GM12878 (cell line): ENCODE data around the gene PPARD.

Experiments used
- CREM ChIP-seq: IDR thresholded peaks from 2 replicates; pipeline ENCODE4 v1.6.1; 2014; ENCODE audit warnings: antibody characterized with exemption, low read depth
- EP300 ChIP-seq, 2 experiments: fragments of 150-350 bp in 1 of 2; IDR thresholded peaks; 2 replicates each; pipeline ENCODE4 v1.6.1; 2011 to 2012; ENCODE audit warnings: low read depth in 2 of 2, low read length in 2 of 2, borderline replicate concordance in 1 of 2, improper control_type of control experiment in 1 of 2, inconsistent platforms in 1 of 2; ENCODE audit not compliant: control insufficient read depth in 1 of 2
- EZH2 ChIP-seq: IDR thresholded peaks from 2 replicates; pipeline ENCODE4 v1.6.1; 2012; ENCODE audit warnings: low read depth, mild to moderate bottlenecking, control low read depth, inconsistent platforms, low read length, borderline replicate concordance; ENCODE audit not compliant: control insufficient read depth
- FOS ChIP-seq: IDR thresholded peaks from 3 replicates; pipeline ENCODE4 v1.6.1; 2011; ENCODE audit warnings: borderline replicate concordance; ENCODE audit not compliant: insufficient read length; ENCODE audit errors: extremely low read depth
- JUNB ChIP-seq: IDR thresholded peaks from 2 replicates; pipeline ENCODE4 v1.6.1; 2016; ENCODE audit warnings: antibody characterized with exemption, mild to moderate bottlenecking
- JUND ChIP-seq: IDR thresholded peaks from 2 replicates; pipeline ENCODE4 v1.6.1; 2012; ENCODE audit warnings: low read depth, mild to moderate bottlenecking, low read length, improper control_type of control experiment, moderate library complexity
- NBN ChIP-seq: fragments of 450-650 bp; IDR thresholded peaks from 2 replicates; pipeline ENCODE4 v1.6.1; 2016
- NFIC ChIP-seq: IDR thresholded peaks from 2 replicates; pipeline ENCODE4 v1.6.1; 2012; ENCODE audit warnings: low read depth, mild to moderate bottlenecking, inconsistent platforms, low read length, moderate library complexity
- NRF1 ChIP-seq: conservative IDR thresholded peaks from 2 replicates; pipeline ENCODE4 v1.6.1; 2011; ENCODE audit warnings: mild to moderate bottlenecking, low read depth, low read length, improper control_type of control experiment
- RAD21 ChIP-seq: IDR thresholded peaks from 2 replicates; pipeline ENCODE4 v1.6.1; 2011; ENCODE audit warnings: mild to moderate bottlenecking, low read depth, low read length, moderate library complexity; ENCODE audit not compliant: insufficient read depth
- SMAD1 ChIP-seq: fragments of 450-650 bp; IDR thresholded peaks from 2 replicates; pipeline ENCODE4 v1.6.1; 2018; ENCODE audit warnings: mild to moderate bottlenecking, low read depth; ENCODE audit not compliant: partially characterized antibody
- TAF1 ChIP-seq: IDR thresholded peaks from 2 replicates; pipeline ENCODE4 v1.6.1; 2011; ENCODE audit warnings: mild to moderate bottlenecking, low read depth, low read length, borderline replicate concordance
- ZNF274 ChIP-seq: IDR thresholded peaks from one replicate; pipeline ENCODE4 v1.8.0; 2011; ENCODE audit not compliant: insufficient read length, insufficient read depth
- TF ChIP-seq, protein P1 (sequence below), 3 experiments: IDR thresholded peaks in 2 of 3; conservative IDR thresholded peaks in 1 of 3; 2 replicates each; pipeline ENCODE4 v1.5.1; 2011; ENCODE audit warnings: low read depth in 3 of 3, low read length in 3 of 3, mild to moderate bottlenecking in 3 of 3, control low read depth in 2 of 3, moderate library complexity in 2 of 3, inconsistent platforms in 1 of 3, mixed read lengths in 1 of 3; ENCODE audit not compliant: control insufficient read depth in 2 of 3, insufficient read depth in 1 of 3; ENCODE audit errors: extremely low read depth in 1 of 3

DNA sequence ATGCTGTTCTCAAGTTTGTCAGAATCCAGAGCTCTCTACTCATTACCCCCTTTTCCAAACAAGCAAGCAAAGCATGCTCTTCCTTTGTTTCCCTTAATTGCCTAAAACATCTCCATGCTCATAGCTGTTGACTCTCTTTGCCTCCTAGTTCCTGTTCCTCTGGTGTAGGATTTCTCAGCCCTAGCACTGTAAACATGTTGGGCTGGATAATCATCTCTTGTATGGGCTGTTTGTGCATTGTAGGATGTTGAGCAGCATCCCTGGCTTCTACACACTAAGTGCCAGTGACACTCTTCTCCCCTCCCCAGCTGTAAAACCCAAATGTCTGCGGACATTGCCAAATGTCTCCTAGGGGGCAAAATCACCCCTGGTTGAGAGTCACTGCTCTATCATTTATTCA lies 14.0 kb downstream of the PPARD start:
- no peak for TF ChIP-seq NBN
- TF ChIP-seq TAF1 = no peak
- no peak for TF ChIP-seq FOS
- TF ChIP-seq CREM = no peak
- no peak for TF ChIP-seq NRF1
- TF ChIP-seq, protein P1, sequence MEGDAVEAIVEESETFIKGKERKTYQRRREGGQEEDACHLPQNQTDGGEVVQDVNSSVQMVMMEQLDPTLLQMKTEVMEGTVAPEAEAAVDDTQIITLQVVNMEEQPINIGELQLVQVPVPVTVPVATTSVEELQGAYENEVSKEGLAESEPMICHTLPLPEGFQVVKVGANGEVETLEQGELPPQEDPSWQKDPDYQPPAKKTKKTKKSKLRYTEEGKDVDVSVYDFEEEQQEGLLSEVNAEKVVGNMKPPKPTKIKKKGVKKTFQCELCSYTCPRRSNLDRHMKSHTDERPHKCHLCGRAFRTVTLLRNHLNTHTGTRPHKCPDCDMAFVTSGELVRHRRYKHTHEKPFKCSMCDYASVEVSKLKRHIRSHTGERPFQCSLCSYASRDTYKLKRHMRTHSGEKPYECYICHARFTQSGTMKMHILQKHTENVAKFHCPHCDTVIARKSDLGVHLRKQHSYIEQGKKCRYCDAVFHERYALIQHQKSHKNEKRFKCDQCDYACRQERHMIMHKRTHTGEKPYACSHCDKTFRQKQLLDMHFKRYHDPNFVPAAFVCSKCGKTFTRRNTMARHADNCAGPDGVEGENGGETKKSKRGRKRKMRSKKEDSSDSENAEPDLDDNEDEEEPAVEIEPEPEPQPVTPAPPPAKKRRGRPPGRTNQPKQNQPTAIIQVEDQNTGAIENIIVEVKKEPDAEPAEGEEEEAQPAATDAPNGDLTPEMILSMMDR (IDR thresholded peaks at IDR 0.05 in 2 of 3, conservative IDR thresholded peaks at IDR 0.05 in 1 of 3; ENCODE audit: control insufficient read depth in 2 of 3, extremely low read depth in 1 of 3, insufficient read depth in 1 of 3, low read depth in 3 of 3, low read length in 3 of 3) = no peak
- TF ChIP-seq ZNF274 = no peak
- no peak for TF ChIP-seq SMAD1
- no peak for TF ChIP-seq JUNB
- TF ChIP-seq RAD21 = no peak
- TF ChIP-seq EP300 (IDR thresholded peaks at IDR 0.05; ENCODE audit: borderline replicate concordance in 1 of 2, control insufficient read depth in 1 of 2, low read depth in 2 of 2, low read length in 2 of 2) = no peak
- no peak for TF ChIP-seq EZH2
- no peak for TF ChIP-seq JUND
- TF ChIP-seq NFIC = no peak
